GM21619 (cell line): ENCODE data around the gene LRRC1.

Experiments
- ATAC-seq: cut with Tn5 transposase; IDR thresholded peaks from one replicate; pipeline ENCODE4 v1.9.1; 2021; ENCODE audit not compliant: unreplicated experiment

The LRRC1 gene

DNA sequence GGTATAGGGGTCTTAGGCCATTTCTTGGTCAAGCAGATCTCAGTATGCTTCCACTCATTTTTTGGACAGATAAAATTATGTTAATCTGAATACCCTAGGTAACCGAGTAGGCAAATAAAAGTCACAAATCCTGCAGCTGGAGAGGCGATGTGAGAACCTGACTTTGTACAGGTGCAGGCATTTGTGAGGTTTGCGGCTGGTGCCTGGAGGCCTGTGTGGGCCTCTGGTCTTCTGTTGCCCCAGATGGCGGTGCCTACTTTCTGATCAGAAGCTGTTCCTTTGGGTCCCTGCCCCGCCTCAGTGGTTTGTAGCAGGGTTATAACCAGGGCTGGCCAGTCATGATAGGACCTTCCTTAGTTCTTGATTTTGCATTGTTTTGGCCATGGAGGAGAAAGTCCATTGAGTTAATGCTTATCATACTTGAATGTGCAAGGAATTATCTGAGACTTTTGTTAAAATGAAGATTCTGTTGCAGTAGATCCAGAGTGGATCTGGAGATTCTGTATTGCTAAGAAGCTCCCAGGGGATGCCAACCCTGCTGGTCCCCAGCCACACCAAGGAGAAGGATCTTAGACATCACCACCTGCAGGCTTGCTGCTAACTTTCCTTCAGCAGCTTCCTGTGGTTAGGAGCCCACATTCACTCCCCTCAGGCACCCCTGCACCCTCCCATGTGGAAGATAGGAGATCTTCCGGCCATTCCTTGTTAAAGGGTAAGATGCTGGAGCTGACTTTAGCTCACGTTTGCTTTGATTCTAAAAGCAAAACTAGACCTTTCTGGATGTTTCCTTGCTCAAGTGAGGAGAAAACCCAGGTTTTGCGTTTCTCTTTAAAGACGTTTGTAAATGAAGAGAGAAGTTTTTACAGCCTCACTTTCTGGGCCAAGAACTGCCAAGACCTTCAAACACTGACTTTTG lies 50.7 kb downstream of the LRRC1 start:
- no peak for ATAC-seq

- no peak for ATAC-seq
These were observed 51.4 kb downstream of the LRRC1 start for GRCh38 chr6:53846250-53846649.

- ATAC-seq = no peak
These were observed 53.0 kb downstream of the LRRC1 start for GRCh38 chr6:53847796-53848314.

- ATAC-seq = no peak
These were observed 55.7 kb downstream of the LRRC1 start for GRCh38 chr6:53850527-53850926.

DNA sequence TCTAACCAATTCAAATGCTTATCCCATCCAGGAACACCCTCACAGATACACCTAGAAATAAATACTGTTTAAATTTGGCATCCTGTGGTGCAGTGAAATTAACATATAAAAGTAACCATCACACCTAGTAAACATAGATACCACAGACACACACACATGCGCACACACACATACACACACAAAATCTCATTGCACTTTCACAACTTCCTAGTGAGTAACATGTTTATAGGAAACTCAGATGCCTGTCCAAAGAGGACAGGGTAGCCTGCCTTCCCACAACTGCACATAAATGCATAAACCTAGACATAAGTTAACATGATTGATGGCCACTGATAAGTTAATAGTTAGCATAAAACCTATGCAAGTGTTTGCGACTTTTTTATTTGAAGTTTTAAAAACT lies 56.8 kb downstream of the LRRC1 start:
- no peak for ATAC-seq

- ATAC-seq = no peak
These were observed 58.0 kb downstream of the LRRC1 start for GRCh38 chr6:53852805-53853204.

DNA sequence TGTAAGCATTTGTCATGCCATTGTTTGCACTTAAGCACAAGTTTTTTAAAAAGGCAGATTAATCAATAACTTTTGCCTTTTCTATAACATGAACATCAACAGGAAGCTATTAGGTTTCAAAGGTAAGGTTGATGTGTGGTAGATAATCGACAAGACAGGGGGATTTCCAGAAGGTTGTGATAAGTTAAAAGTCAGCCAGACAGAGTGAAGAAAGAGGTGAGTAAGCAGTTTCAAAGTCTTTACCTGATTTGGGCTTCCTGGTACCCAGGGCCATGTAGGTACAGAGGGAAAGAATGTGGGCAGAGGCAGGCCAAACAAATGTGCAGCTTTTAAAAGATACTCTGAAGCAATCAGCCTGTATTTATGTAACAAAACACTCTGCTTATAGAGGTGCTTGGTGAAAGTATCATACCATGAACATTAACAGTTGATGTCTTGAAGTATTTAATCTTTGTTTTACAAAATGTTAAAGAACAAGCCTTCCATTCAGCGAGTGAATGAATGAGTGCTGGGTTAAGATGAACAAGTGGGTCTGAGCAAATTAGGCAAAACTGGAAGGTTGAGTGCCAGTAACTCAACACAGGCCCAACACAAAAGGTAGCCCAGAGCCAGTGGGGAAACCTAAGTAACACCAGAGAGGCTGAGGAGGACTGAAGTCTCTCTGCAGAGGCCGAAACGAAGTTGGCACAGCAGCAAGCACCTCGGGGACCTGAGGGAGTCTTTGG lies 60.2 kb downstream of the LRRC1 start:
- ATAC-seq = peak; percentile 98

DNA sequence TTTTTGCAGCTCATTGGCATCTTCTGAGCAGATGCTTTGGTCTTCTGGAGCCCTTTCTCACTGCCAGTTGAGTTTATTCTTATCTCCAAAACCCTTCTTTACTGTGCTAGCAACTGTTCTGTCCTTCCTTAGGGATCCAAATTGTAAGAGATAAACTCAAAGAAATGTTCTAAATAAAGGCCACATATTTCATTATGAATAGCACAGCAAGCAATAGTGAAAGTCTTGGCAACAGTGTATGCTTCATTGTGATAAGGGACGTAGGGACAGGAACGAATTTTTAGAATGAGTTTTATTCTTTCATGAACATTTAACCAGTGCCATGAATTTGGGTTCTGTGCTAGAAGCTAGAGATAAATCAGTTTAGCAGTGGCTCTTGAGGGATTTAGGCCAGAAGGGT lies 61.1 kb downstream of the LRRC1 start:
- ATAC-seq = no peak

GRCh38 chr6:53857318-53858094 lies 62.7 kb downstream of the LRRC1 start:
- no peak for ATAC-seq

GRCh38 chr6:53858196-53858595 lies 63.4 kb downstream of the LRRC1 start:
- no peak for ATAC-seq

- no peak for ATAC-seq
These were observed 64.1 kb downstream of the LRRC1 start for GRCh38 chr6:53858913-53859312.

- no peak for ATAC-seq
These were observed 65.7 kb downstream of the LRRC1 start for GRCh38 chr6:53860511-53860910.

DNA sequence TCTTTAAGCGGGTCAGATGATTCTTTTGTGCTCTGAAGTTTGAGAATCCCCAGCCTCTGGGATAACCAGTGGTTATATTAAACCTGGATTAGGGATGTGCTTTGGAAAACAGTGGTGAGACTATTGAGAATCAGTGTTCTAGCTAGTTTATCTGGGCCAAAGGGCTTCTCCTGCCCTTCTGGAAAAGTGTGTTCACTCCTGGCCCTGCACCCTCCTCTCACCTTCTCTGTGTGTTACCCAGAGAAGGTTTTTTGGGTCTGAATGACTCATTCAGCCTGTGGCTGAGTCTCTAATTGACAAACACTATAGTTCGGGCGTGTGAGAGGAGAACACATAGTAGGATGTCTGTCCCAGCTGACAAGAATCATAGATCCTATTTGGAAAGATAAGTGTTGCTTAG lies 66.7 kb downstream of the LRRC1 start:
- no peak for ATAC-seq

- no peak for ATAC-seq
These were observed 68.1 kb downstream of the LRRC1 start for GRCh38 chr6:53862662-53863462.

DNA sequence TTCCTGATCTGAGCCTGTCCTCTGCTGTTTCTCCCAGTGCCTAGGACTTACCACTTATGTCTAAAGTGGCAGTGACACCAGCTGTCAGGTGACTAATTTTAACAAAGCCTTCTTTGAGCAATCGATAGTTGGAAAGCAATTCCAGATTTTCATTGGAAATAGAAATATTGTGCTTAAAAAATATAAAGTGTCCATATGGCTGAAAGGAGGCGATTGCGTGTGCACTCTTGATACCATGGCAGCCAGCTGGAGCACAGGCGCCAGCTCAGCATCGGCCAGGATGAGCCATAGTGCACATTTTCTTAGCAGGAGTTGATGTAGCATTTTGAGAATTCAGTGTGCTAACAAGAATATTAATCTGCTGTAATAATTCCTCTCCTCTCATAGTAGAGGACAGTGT lies 70.0 kb downstream of the LRRC1 start:
- ATAC-seq = no peak

GRCh38 chr6:53866226-53866625 lies 71.4 kb downstream of the LRRC1 start:
- no peak for ATAC-seq

GRCh38 chr6:53868626-53869025 lies 73.8 kb downstream of the LRRC1 start:
- no peak for ATAC-seq

- no peak for ATAC-seq
These were observed 75.2 kb downstream of the LRRC1 start for GRCh38 chr6:53869964-53870363.

- ATAC-seq = no peak
These were observed 79.1 kb downstream of the LRRC1 start for GRCh38 chr6:53873922-53874321.

GRCh38 chr6:53874964-53875363 lies 80.2 kb downstream of the LRRC1 start:
- ATAC-seq = no peak
